Activated CD8-positive, alpha-beta memory T cell treated with anti-CD3 and anti-CD28 coated beads, Interleukin-2, amount 50 U/mL, for 24 hours (primary cell): ENCODE results near the gene EIF3K.

Source experiments
- DNase-seq: peaks from one replicate; pipeline ENCODE4 v3.0.0-alpha.2; 2020; ENCODE audit errors: extremely low read depth

Gene EIF3K

DNA sequence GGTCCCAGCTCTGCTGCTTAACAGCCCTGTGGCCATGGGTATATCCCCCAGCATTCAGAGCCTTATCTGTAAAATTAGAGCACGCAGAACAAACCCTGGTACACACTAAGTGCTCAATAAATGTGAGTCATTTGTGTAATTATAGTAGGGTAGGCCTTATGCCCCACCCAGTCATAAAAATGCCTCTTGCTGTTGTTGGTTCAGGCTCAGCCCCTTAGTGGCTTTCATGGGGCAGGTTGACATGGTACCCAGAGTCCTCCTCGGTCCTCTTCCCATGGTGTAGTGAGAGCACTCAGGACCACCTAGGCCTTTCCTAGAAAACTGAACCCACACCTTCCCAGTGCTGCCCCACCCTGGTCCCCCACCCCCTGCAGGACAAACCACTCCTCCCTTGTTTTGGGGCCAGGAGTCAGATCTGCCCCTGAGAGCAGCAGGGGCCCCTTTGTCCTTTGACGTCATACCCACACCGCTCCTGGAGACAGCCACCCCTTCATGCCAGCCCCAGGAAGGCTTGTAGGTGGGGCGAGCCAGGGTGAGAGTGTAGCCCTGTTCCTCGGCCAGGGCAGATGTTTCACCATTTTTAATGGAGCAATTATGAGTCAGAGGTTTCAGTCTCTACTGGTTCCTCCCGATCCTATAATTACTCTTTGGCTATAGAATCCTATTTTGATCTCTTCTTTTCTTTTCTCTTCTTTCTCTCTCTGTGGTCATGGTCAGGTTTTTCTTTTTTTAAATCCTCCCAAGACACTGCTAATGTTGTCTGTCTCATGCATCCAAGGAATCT is 65.3 kb downstream of the EIF3K start:
- no peak for DNase-seq

DNA sequence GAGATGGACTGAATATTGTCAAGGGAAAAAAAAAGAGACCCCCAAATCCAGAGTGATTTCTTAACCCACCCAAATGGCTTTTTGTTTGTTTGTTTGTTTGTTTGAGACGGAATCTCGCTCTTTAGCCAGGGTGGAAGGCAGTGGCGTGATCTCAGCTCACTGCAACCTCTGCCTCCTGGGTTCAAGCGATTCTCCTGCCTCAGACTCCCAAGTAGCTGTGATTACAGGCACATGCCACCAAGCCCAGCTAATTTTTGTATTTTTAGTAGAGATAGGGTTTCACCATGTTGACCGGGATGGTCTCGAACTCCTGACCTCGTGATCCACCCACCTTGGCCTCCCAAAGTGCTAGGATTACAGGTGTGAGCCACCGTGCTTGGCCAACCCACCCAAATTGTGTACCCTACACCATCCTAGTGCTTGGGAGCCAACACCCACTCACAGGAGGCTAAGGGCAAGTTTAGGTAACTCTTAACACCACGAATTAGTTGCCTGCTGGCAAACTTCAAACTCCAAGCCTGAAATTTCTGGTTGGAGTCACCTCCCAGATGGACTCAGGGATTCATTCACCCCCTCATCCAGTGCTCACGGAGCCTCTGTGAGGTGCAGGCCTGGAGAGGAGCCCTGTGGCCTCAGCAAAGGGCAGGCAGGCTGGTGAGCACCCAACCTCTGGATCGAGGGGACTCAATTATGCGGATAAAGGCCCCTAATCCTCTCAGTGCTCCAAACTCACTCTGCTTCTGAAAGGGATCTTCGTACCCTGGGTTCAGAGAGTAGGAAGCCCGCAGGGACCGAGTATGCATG is 66.1 kb downstream of the EIF3K start:
- no peak for DNase-seq

DNA sequence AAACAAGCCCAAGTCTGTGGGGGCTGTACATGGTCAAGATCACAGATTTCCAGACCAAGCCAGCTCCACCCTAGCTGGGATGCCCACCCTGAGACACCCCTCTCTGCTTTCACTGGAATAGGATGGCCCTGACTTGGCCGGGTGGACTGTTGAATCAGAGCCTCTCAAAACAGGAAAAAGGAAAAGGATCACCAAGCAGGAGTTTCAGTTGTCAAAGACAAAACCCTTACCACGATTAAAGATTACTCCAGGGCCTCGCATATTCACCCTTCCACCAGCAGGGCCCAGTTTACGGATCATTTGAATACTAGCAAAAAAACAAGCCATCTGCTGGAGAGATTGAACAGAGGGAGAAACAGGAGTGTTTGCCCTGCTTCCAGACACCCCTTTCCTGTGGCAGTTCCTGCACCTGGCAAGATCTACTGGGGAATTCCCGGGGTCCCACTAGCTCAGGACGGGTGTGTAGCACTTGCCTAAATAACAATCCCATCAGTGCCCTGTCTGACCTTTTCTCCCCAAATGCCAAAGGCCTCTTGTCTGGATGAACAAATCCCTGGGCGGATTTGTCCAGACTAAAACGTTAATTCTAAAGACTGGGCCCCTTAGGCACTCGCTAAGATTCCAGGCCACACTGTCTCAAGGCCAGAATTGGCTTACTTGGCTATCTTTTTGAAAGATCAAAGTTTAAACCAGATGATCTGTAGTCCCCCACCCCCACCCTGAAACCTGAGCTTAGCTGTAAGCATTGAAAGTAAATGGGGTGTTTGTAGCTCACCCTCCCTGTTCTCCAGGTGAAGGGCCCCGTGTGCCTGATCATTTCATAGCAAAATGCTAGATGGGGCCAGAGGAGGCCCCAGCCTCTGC is 66.9 kb downstream of the EIF3K start:
- DNase-seq = no peak

DNA sequence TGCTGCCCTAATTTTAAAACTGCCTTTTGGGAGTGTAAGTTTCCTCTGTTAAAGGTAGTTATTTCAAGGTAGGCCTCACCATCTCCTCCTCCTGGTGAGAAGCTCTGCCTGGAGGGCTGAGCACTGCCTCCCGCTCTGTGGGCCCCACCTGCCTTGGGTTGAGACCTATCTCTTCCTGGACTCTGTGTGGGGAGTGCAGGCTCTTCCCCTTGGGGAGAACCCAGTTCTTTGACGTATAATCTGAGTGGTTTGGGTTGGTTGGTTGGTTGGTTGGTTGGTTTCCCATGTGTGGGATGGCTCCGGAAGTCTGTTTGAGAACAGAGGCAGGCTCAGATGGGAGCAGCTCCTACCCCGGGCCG is 67.5 kb downstream of the EIF3K start:
- no peak for DNase-seq
